Stimulated activated naive CD8-positive, alpha-beta T cell treated with anti-CD3 and anti-CD28 coated beads, Interleukin-15, amount 100 ng/mL, for 72 hours (primary cell): Measurements from ENCODE around the gene GDI1.

Source experiments
- ATAC-seq: fragments of 150-1000 bp; cut with Tn5 transposase; 2 replicates; pipeline ENCODE4 v1.10.0; 2021; ENCODE audit warnings: mild to moderate bottlenecking, moderate library complexity
- DNase-seq, 2 donors: peaks; one replicate each; pipeline ENCODE4 v3.0.0; 2021 to 2022
- H3K27ac Mint-ChIP-seq, 2 donors: one replicate each; pipeline ENCODE4 v1.8.0; 2022; ENCODE audit warnings: mild to moderate bottlenecking in 2 of 2, mixed read lengths in 2 of 2, moderate library complexity in 2 of 2
- H3K27me3 Mint-ChIP-seq: one replicate; pipeline ENCODE4 v1.8.0; 2022; ENCODE audit warnings: mixed read lengths
- H3K4me1 Mint-ChIP-seq: one replicate; pipeline ENCODE4 v1.8.0; 2022; ENCODE audit warnings: mild to moderate bottlenecking, mixed read lengths
- H3K4me3 Mint-ChIP-seq, 2 donors: one replicate each; pipeline ENCODE4 v1.8.0; 2022; ENCODE audit warnings: mild to moderate bottlenecking in 2 of 2, mixed read lengths in 2 of 2, moderate library complexity in 1 of 2
- H3K9me3 Mint-ChIP-seq, 2 donors: one replicate each; pipeline ENCODE4 v1.8.0; 2022; ENCODE audit warnings: mixed read lengths in 2 of 2

Gene GDI1

GRCh38 chrX:154473683-154474082, 36.7 kb downstream of the GDI1 start:
- H3K4me1 Mint-ChIP-seq: peaks cover 31% of the 10 kb centered on the region
- H3K27me3 Mint-ChIP-seq: no peaks in the 10 kb centered on the region
- H3K4me3 Mint-ChIP-seq: no peak overlapping the region
- no peak overlapping the region for H3K27ac Mint-ChIP-seq
- H3K9me3 Mint-ChIP-seq: no peaks in the 10 kb centered on the region
- DNase-seq (no peak), ATAC-seq (no peak)

- Mint-ChIP-seq H3K27me3 (no peaks in the 10 kb centered on the region), H3K27ac (no peak overlapping the region), H3K9me3 (no peaks in the 10 kb centered on the region), H3K4me3 (no peak overlapping the region), H3K4me1 (peaks cover 38% of the 10 kb centered on the region)
- DNase-seq (no peak), ATAC-seq (no peak)
Observed at GRCh38 chrX:154476821-154477220, 39.9 kb downstream of the GDI1 start.

- Mint-ChIP-seq H3K27me3 (no peaks in the 10 kb centered on the region), H3K9me3 (no peaks in the 10 kb centered on the region), H3K4me1 (peaks cover 42% of the 10 kb centered on the region), H3K4me3 (peak overlapping the region; percentile 87 to 90), H3K27ac (peak overlapping the region in 1 of 2 donors; percentile 81)
- no peak for ATAC-seq
- no peak for DNase-seq
Observed at GRCh38 chrX:154477891-154478477, 41.0 kb downstream of the GDI1 start.

GRCh38 chrX:154478728-154479622, 42.0 kb downstream of the GDI1 start, which contains the start of gene LAGE3:
Gene LAGE3, minus strand, starts transcription at chrX:154479281. Its CDS starts 366 bp downstream, at chrX:154478915.
- no peaks in the 10 kb centered on the region for H3K9me3 Mint-ChIP-seq
- DNase-seq (peak; percentile 96), ATAC-seq (peak; percentile 94)
- H3K27me3 Mint-ChIP-seq: no peaks in the 10 kb centered on the region
- peak within 1 kb of the TSS; percentile 87 to 90 for H3K4me3 Mint-ChIP-seq
- peak within 1 kb of the TSS; percentile 95 for H3K27ac Mint-ChIP-seq
- peaks cover 45% of the 10 kb centered on the region for H3K4me1 Mint-ChIP-seq

GRCh38 chrX:154481195-154481594, 44.2 kb downstream of the GDI1 start:
- Mint-ChIP-seq H3K4me1 (peaks cover 52% of the 10 kb centered on the region), H3K9me3 (no peaks in the 10 kb centered on the region), H3K27me3 (no peaks in the 10 kb centered on the region), H3K4me3 (no peak overlapping the region), H3K27ac (no peak overlapping the region)
- DNase-seq (no peak), ATAC-seq (no peak)

- Mint-ChIP-seq H3K4me1 (peaks cover 48% of the 10 kb centered on the region), H3K9me3 (no peaks in the 10 kb centered on the region), H3K4me3 (no peak overlapping the region), H3K27me3 (no peaks in the 10 kb centered on the region), H3K27ac (no peak overlapping the region)
- DNase-seq (no peak), ATAC-seq (no peak)
Observed at GRCh38 chrX:154481911-154482601, 45.1 kb downstream of the GDI1 start.

GRCh38 chrX:154482786-154483185, 45.8 kb downstream of the GDI1 start:
- Mint-ChIP-seq H3K27ac (no peak overlapping the region), H3K4me3 (no peak overlapping the region), H3K27me3 (no peaks in the 10 kb centered on the region), H3K4me1 (peaks cover 50% of the 10 kb centered on the region), H3K9me3 (no peaks in the 10 kb centered on the region)
- ATAC-seq (no peak), DNase-seq (no peak)

- ATAC-seq (no peak), DNase-seq (no peak)
- Mint-ChIP-seq H3K27me3 (no peaks in the 10 kb centered on the region), H3K9me3 (no peaks in the 10 kb centered on the region), H3K27ac (peak overlapping the region in 1 of 2 donors; percentile 96), H3K4me1 (peaks cover 52% of the 10 kb centered on the region), H3K4me3 (peak overlapping the region in 1 of 2 donors; percentile 29)
Observed at GRCh38 chrX:154483325-154483724, 46.4 kb downstream of the GDI1 start.

GRCh38 chrX:154484255-154485149, 47.5 kb downstream of the GDI1 start:
- ATAC-seq: no peak
- no peak for DNase-seq
- Mint-ChIP-seq H3K27me3 (no peaks in the 10 kb centered on the region), H3K4me1 (peaks cover 59% of the 10 kb centered on the region), H3K27ac (no peak overlapping the region), H3K9me3 (no peaks in the 10 kb centered on the region), H3K4me3 (peak overlapping the region; percentile 71 to 77)

GRCh38 chrX:154485150-154486051, 48.4 kb downstream of the GDI1 start:
- no peaks in the 10 kb centered on the region for H3K27me3 Mint-ChIP-seq
- DNase-seq: no peak
- no peaks in the 10 kb centered on the region for H3K9me3 Mint-ChIP-seq
- H3K4me1 Mint-ChIP-seq: peaks cover 59% of the 10 kb centered on the region
- ATAC-seq: no peak
- H3K27ac Mint-ChIP-seq: no peak overlapping the region
- peak overlapping the region; percentile 71 to 77 for H3K4me3 Mint-ChIP-seq

- H3K4me3 Mint-ChIP-seq: peak overlapping the region; percentile 71 to 77
- peaks cover 60% of the 10 kb centered on the region for H3K4me1 Mint-ChIP-seq
- peak; percentile 19 to 37 for DNase-seq
- H3K27me3 Mint-ChIP-seq: no peaks in the 10 kb centered on the region
- ATAC-seq: peak; percentile 4
- no peak overlapping the region for H3K27ac Mint-ChIP-seq
- H3K9me3 Mint-ChIP-seq: no peaks in the 10 kb centered on the region
Observed at GRCh38 chrX:154486052-154486395, 49.1 kb downstream of the GDI1 start.

- Mint-ChIP-seq H3K9me3 (no peaks in the 10 kb centered on the region), H3K27me3 (no peaks in the 10 kb centered on the region), H3K27ac (peak within 1 kb of the TSS in 1 of 2 donors; percentile 82), H3K4me3 (peak within 1 kb of the TSS; percentile 73 to 85), H3K4me1 (peaks cover 65% of the 10 kb centered on the region)
- ATAC-seq (peak; percentile 39), DNase-seq (peak; percentile 50 to 54)
Observed at GRCh38 chrX:154486396-154487207, 49.6 kb downstream of the GDI1 start, which contains the start of gene UBL4A. Gene UBL4A, minus strand, starts transcription at chrX:154486615. Its CDS starts 31 bp downstream, at chrX:154486584.

- DNase-seq (no peak), ATAC-seq (no peak)
- Mint-ChIP-seq H3K4me1 (peaks cover 62% of the 10 kb centered on the region), H3K4me3 (peak overlapping the region; percentile 44 to 46), H3K27me3 (no peaks in the 10 kb centered on the region), H3K27ac (peak overlapping the region in 1 of 2 donors; percentile 78), H3K9me3 (no peaks in the 10 kb centered on the region)
Observed at GRCh38 chrX:154487518-154488290, 50.8 kb downstream of the GDI1 start.
